ENCODE results near the gene SNX1.

DNA sequence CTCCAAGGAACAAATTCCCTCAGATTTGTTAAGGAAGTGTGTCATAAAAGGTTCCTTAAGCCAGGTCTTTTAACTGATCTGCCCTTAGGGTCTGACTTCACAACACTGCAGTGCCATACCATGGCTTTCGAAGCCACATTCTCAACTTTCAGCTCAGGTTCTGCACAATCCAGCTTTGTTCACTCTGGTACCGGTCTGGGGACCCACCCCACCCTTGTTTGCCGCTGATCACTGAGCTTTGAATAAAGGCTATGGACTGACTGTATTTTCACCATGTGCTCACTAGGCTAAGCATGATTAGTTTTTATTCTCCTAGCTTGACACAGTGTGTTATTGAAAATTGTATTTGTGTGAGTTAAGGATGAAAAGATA, 15.9 kb downstream of the SNX1 start:
- TF ChIP-seq POLR2A (IDR thresholded peaks at IDR 0.05; ENCODE audit: low read depth, low read length) (no peak), POLR2AphosphoS5 (IDR thresholded peaks at IDR 0.05; ENCODE audit: low read depth, low read length) (no peak), TAF1 (IDR thresholded peaks at IDR 0.05; ENCODE audit: borderline replicate concordance, low read depth, low read length) (no peak)

Data from GM12892 (cell line).